ENCODE results near the gene IGDCC3.

Gene IGDCC3

GRCh38 chr15:65302061-65302460 lies 75.7 kb downstream of the IGDCC3 start:
- Mint-ChIP-seq H3K9me3 (no peaks in the 10 kb centered on the region), H3K27ac (no peak overlapping the region), H3K4me1 (peaks cover 40% of the 10 kb centered on the region), H3K4me3 (no peak overlapping the region), H3K36me3 (peaks cover 46% of the 10 kb centered on the region)
- no peak for DNase-seq (ENCODE audit: low spot score in 2 of 2)
- no peak for ATAC-seq

GRCh38 chr15:65300924-65301441 lies 76.8 kb downstream of the IGDCC3 start:
- DNase-seq (ENCODE audit: low spot score in 2 of 2) (no peak), ATAC-seq (no peak)
- Mint-ChIP-seq H3K4me3 (peak overlapping the region; percentile 74), H3K27ac (peak overlapping the region; percentile 93), H3K4me1 (peaks cover 46% of the 10 kb centered on the region), H3K9me3 (no peaks in the 10 kb centered on the region), H3K36me3 (peaks cover 55% of the 10 kb centered on the region)

GRCh38 chr15:65298731-65299130 lies 79.1 kb downstream of the IGDCC3 start:
- Mint-ChIP-seq H3K4me1 (peaks cover 39% of the 10 kb centered on the region), H3K36me3 (peaks cover 48% of the 10 kb centered on the region), H3K9me3 (no peaks in the 10 kb centered on the region), H3K4me3 (peak overlapping the region; percentile 74), H3K27ac (peak overlapping the region; percentile 100)
- no peak for ATAC-seq
- DNase-seq (ENCODE audit: low spot score in 2 of 2), result no peak

- Mint-ChIP-seq H3K27ac (no peak overlapping the region), H3K4me1 (peaks cover 21% of the 10 kb centered on the region), H3K36me3 (peaks cover 32% of the 10 kb centered on the region), H3K4me3 (no peak overlapping the region), H3K9me3 (no peaks in the 10 kb centered on the region)
- ATAC-seq (no peak), DNase-seq (ENCODE audit: low spot score in 2 of 2) (no peak)
Observed at GRCh38 chr15:65292938-65293518, 84.8 kb downstream of the IGDCC3 start.

- Mint-ChIP-seq H3K9me3 (no peaks in the 10 kb centered on the region), H3K36me3 (peaks cover 8% of the 10 kb centered on the region), H3K27ac (no peak overlapping the region), H3K4me3 (no peak overlapping the region), H3K4me1 (peaks cover 17% of the 10 kb centered on the region)
- DNase-seq (ENCODE audit: low spot score in 2 of 2) (no peak), ATAC-seq (no peak)
Observed at GRCh38 chr15:65290228-65290627, 87.6 kb downstream of the IGDCC3 start.

- no peaks in the 10 kb centered on the region for H3K9me3 Mint-ChIP-seq
- DNase-seq (ENCODE audit: low spot score in 2 of 2) (no peak), ATAC-seq (no peak)
- no peak overlapping the region for H3K4me3 Mint-ChIP-seq
- H3K36me3 Mint-ChIP-seq, result no peaks in the 10 kb centered on the region
- peaks cover 13% of the 10 kb centered on the region for H3K4me1 Mint-ChIP-seq
- H3K27ac Mint-ChIP-seq, result no peak overlapping the region
Observed at GRCh38 chr15:65289261-65289854, 88.4 kb downstream of the IGDCC3 start.

GRCh38 chr15:65287520-65287855 lies 90.3 kb downstream of the IGDCC3 start:
- ATAC-seq, result no peak
- Mint-ChIP-seq H3K9me3 (no peaks in the 10 kb centered on the region), H3K4me3 (peak overlapping the region; percentile 81), H3K27ac (peak overlapping the region; percentile 85), H3K36me3 (peaks cover 2% of the 10 kb centered on the region), H3K4me1 (peaks cover 26% of the 10 kb centered on the region)
- no peak for DNase-seq (ENCODE audit: low spot score in 2 of 2)

GRCh38 chr15:65286704-65287519 lies 90.9 kb downstream of the IGDCC3 start, which contains the start of gene PARP16:
PARP16 (minus strand) TSS chr15:65286883; CDS start chr15:65286426, 457 bp downstream.
- Mint-ChIP-seq H3K4me3 (peak within 1 kb of the TSS; percentile 81), H3K4me1 (peaks cover 30% of the 10 kb centered on the region), H3K9me3 (no peaks in the 10 kb centered on the region), H3K27ac (peak within 1 kb of the TSS; percentile 85), H3K36me3 (peaks cover 6% of the 10 kb centered on the region)
- peak; percentile 87 to 94 for DNase-seq (ENCODE audit: low spot score in 2 of 2)
- peak; percentile 98 for ATAC-seq

- peak; percentile 50 for ATAC-seq
- H3K36me3 Mint-ChIP-seq, result peaks cover 6% of the 10 kb centered on the region
- no peaks in the 10 kb centered on the region for H3K9me3 Mint-ChIP-seq
- H3K4me1 Mint-ChIP-seq, result peaks cover 30% of the 10 kb centered on the region
- DNase-seq (ENCODE audit: low spot score in 2 of 2), result no peak
- peak overlapping the region; percentile 85 for H3K27ac Mint-ChIP-seq
- H3K4me3 Mint-ChIP-seq, result peak overlapping the region; percentile 81
Observed at GRCh38 chr15:65286069-65286703, 91.6 kb downstream of the IGDCC3 start.

GRCh38 chr15:65285291-65286068 lies 92.3 kb downstream of the IGDCC3 start:
- DNase-seq (ENCODE audit: low spot score in 2 of 2) (no peak), ATAC-seq (no peak)
- peak overlapping the region; percentile 85 for H3K27ac Mint-ChIP-seq
- no peaks in the 10 kb centered on the region for H3K9me3 Mint-ChIP-seq
- H3K4me3 Mint-ChIP-seq, result peak overlapping the region; percentile 81
- peaks cover 6% of the 10 kb centered on the region for H3K36me3 Mint-ChIP-seq
- peaks cover 30% of the 10 kb centered on the region for H3K4me1 Mint-ChIP-seq

GRCh38 chr15:65278480-65278879 lies 99.3 kb downstream of the IGDCC3 start:
- ATAC-seq (no peak), DNase-seq (ENCODE audit: low spot score in 2 of 2) (no peak)
- peak overlapping the region; percentile 8 for H3K27ac Mint-ChIP-seq
- no peaks in the 10 kb centered on the region for H3K9me3 Mint-ChIP-seq
- peaks cover 48% of the 10 kb centered on the region for H3K4me1 Mint-ChIP-seq
- no peak overlapping the region for H3K4me3 Mint-ChIP-seq
- H3K36me3 Mint-ChIP-seq, result peaks cover 11% of the 10 kb centered on the region
